ENCODE results near the gene MMP12. TPM values are rescaled to one million over a fixed set of nuclear protein-coding genes. Genes with fewer than 3 reads are reported as not detected.
A peak's percentile ranks its signal among the peaks of the same experiment; 100 is the strongest.
"Not testable (repeated sequence)": the region's sequence is repeated elsewhere in the genome, so short reads cannot be mapped to it uniquely, and the experiment has no call there.

MMP12 gene
- total RNA-seq (2014; rRNA removed) = 0.19 TPM in 1 of 2 replicates, not detected in the other
- polyA plus RNA-seq (2012) = not detected

DNA sequence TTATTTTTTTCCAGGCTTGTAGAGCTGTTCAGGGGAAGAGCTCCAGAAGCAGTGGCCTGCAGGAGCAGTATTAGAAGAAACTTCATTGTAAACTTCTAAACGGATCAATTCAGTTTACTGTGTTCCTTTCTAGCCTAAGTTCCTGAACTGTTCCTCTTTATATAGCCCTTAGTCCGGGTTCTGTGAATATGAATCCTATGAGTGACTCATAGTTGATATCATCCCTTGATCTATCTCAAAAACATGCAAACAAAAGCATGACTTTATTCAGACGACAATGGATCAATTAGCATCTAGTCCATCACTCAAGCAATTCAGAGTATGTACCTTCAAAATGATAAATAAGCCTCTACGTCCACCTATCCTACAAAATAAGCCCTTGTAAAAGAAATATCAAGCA, at the start of gene MMP12:
MMP12 (minus strand) TSS at position 131 of the 400 bp plus-strand sequence; CDS start at position 86, 45 bp downstream.
- DNase-seq (ENCODE audit: low read depth) = no peak

- no peak for DNase-seq (ENCODE audit: low read depth)
Measured at GRCh38 chr11:102921587-102922220, 46.9 kb upstream of the MMP12 start.

DNA sequence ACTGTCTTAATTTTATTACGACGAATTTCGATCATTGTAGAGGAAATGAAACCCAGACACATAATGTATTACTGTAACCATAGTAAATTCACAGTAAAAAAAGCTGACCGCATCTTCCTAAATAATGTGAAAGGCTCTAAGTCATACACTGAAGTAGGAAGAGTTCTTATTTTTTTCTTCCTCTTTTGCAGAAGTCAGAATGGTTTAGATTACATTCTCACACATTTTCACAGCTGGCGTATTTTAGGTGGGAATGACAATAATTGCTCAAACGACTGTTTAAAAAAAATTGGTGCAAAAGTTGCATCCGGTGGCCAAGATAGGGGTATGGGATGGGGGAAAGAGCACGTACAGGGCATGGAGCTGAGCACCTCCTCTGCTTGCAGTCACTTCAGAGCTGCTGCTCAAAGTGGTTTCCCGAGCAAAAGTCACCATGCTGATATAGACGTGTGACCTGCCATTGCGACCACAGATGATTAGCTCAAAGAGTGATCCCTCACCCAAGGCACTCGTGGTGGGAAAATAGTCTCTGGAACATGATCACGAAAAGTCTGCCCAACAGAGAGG, 45.4 kb upstream of the MMP12 start:
- no peak for DNase-seq (ENCODE audit: low read depth)

DNA sequence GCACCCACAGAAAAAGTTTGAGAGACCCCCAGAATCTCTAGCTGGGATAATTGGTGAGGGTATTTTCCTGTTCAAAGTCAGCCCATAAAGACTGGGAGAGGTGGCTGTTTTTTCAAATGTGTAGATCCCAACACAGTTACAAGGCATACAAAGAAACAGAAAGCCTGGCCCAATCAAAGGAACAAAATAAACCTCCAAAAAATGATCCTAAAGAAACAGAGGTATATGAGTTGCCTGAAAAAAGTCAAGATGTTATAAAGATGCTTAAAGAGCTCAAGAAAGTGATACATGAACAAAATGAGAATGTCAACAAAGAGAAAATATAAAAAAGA, 40.2 kb upstream of the MMP12 start:
- no peak for DNase-seq (ENCODE audit: low read depth)

DNA sequence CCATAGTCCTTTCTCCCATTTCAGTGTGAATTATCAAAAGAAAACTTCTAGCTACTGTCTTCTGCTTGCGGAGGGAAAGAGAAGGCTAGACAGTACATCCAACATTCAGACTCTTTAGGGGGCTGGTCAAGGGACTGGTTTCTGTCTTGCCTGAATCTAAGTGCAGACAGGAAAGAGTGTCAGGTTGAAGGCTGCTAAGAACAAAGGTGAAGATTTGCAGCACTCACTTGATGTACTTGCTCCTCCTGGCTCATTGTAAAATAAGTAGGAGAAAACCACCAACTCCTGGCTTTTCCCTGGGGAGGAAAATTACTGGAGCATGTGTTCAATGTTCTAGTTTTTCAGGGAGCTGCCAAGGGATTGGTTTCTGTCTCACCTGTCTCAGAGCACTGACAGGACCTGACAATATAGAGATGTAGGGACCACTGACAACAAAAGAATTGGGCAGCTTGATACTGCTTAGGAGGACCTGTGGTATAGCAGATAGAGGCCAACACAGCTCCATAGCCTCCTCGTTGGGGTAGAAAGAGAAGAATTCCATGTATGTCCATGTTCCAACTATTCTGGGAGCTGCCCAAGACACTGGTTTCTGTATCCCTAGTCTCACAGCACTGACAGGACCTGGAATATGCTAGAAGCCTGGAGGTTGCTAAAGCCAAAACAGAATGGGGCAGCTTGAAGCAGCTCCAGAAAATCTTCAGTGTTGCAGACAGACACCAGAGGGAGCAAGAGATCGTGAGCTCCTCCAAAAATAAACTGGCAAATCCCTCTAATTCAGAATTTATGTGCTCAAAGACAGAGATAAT, 39.7 kb upstream of the MMP12 start:
- peak; percentile 47 for DNase-seq (ENCODE audit: low read depth)

- DNase-seq (ENCODE audit: low read depth) = no peak
Measured at GRCh38 chr11:102912482-102912830, 37.7 kb upstream of the MMP12 start.

GRCh38 chr11:102911758-102912481, 37.1 kb upstream of the MMP12 start:
- no peak for DNase-seq (ENCODE audit: low read depth)

DNA sequence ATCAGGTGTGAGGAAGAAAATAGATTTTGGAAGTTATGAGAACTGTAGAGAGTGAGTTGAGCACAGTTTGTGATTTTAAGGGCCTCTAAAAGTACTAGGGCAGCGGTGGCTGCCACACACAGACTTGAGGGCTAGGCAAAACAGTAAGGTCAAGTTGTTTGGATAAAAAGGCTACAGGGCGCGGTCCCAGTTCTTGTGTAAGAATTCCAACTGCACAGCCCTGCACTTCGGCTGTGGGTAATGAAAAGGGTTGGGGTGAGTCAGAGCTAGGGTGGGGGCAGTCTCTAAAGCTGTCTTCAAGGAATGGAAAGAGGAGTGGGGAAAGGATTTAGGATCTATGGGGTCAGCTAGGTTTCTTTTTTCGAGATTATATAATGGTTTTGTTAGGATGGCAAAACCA, 31.1 kb upstream of the MMP12 start:
- not testable (repeated sequence) for DNase-seq (ENCODE audit: low read depth)

GRCh38 chr11:102903895-102904294, 29.1 kb upstream of the MMP12 start:
- DNase-seq (ENCODE audit: low read depth) = not testable (repeated sequence)

DNA sequence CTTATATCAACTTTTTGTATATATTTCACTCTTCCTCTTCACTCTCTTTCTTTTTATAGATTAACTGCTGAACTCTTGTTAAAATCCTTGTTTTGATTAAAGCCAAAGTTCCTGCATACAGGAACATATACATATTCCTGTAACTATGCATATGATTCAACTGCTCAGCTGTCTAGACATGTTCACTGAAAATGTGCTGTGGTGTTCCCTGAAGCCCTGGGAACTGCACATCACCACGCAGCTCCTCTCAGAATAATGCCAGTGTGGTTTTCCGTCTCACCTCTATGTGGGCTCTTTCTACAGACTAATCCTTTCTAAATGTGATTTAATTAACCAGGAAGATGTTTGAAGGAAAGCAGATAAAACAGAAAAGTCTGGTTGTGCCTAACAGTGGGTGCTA, 25.6 kb upstream of the MMP12 start:
- DNase-seq (ENCODE audit: low read depth) = no peak

- no peak for DNase-seq (ENCODE audit: low read depth)
Measured at GRCh38 chr11:102891736-102892135, 17.0 kb upstream of the MMP12 start.

DNA sequence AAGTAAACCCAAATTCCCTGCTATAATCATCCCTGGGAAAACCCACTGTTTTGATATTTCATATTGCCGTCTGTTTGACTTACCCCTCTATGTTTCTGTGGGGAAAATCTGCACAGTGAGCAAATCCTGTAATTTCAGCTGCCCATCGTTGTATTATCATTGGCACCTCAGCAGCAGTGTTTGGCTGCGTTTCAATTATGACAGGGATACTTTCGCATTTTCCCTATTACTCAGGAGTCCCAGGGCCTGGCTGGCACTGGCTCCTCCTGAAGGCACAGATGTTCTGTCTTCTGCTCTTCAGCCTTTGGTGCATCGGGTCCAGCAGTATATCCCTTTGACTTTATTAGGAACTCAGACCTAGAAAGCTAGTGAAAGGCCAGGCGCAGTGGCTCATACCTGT, 12.2 kb upstream of the MMP12 start:
- DNase-seq (ENCODE audit: low read depth) = peak; percentile 89

GRCh38 chr11:102883141-102883540, 8.4 kb upstream of the MMP12 start:
- DNase-seq (ENCODE audit: low read depth) = no peak

DNA sequence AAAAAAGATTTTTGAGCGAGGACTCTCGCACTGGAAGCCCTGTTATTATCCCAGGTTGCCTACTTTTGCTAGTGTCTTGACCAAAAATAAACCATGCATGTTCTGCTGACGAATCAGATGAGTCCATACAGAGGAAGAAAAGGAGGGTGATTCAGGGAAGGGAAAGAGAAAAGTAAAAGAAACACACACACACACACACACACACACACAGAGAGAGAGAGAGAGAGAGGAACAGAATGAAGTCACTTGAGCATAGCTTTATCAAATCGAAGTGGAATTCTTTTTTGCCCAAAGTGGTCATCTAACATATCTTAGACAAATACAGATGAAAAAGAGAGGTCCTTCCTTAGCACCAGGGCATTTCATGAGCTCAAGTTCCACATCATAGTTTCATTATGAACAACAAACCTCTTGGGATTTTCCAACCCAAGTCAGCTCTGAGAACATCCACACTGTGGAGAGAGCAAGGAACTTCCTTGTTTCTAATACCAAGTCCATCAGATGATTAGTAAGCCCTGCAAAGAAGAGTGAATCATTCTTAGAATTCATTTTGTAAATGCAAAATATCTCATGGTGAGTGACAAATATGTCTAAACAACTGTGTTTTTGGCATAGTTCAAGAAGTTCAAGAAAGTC, 7.7 kb upstream of the MMP12 start:
- DNase-seq (ENCODE audit: low read depth) = peak; percentile 77

DNA sequence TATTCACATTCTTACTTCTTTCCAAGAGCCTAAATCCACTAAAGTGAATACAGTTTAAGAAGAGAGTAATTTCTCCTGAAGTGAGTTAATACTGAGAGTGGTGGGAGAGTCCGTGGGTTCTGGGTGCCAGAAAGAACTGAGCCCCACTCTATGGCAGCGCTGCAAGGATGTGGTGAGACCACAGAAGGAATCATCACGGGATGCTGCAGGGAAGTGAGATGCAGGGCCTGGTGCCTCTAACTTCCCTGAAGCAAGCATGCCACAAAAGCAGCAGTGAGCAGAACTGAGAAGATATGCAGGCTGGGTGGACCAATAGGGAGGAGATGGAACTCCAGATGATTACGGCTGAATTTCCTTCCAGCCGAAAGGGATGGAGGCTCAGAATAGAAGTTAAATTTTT, 5.0 kb upstream of the MMP12 start:
- DNase-seq (ENCODE audit: low read depth) = no peak

DNA sequence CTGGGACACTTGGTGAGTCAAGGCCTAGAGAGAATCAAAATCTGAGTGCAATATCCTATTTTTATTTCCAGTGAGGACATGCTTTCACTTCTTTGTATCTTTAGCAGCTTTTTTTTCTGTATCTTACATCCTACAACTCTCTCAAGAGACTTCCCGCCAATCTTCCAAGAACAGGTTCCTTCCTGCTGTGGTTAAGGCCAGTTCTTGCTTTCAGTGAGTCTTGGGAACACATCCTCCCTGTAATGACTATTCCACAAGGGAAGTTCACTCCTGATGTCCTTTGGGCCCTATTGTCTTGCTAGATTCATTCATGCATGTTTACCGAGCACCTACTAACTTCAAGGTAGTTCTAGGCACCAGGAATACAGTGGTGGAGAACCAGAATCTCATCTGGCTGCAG, 3.8 kb upstream of the MMP12 start:
- no peak for DNase-seq (ENCODE audit: low read depth)

DNA sequence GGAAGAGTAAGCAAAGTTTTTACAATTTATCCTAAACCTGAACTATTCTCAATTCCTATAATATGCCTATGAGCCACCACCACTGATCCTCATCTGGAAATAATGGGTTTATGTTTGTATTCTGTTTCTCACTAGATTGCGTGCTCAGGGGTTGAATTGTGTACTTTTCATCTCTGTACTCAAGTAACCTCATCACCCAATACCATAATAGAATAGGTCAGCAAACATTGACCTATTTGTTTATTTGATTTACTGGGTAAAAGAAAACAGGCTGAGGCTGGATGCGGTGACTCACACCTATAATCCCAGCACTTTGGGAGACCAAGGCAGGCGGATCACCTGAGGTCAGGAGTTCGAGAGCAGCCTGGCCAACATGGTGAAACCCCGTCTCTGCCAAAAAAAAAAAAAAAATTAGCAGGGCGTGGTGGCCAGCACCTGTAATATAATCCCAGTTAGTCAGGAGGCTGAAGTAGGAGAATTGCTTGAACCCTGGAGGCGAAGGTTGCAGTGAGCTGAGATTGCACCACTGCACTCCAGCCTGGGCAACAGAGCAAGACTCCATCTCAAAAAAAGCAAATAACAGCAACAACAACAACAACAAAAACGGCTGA, 5.3 kb downstream of the MMP12 start:
- DNase-seq (ENCODE audit: low read depth) = not testable (repeated sequence)

- peak; percentile 43 for DNase-seq (ENCODE audit: low read depth)
Measured at GRCh38 chr11:102868339-102868738, 6.4 kb downstream of the MMP12 start.

DNA sequence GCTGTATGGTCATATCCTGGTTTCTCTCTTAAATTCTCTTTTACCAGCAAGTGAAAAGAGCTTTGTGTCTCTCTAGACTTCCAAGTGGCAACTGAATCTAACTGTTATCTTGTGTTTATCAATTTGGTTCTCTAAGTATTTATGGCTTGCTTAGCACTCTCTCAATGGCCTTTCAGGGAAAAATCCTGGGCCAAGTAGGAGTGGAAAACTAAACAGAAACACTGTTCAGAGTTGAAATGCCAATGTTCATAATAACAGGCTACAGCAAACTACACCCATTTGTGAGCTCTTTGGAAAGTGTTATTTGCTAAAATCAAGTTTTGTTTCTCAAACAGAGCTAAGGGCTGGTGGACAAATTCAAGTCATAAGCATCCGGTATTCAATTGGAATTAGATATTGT, 10.1 kb downstream of the MMP12 start:
- DNase-seq (ENCODE audit: low read depth) = no peak

- DNase-seq (ENCODE audit: low read depth) = no peak
Measured at GRCh38 chr11:102853956-102854355, 20.8 kb downstream of the MMP12 start.

DNA sequence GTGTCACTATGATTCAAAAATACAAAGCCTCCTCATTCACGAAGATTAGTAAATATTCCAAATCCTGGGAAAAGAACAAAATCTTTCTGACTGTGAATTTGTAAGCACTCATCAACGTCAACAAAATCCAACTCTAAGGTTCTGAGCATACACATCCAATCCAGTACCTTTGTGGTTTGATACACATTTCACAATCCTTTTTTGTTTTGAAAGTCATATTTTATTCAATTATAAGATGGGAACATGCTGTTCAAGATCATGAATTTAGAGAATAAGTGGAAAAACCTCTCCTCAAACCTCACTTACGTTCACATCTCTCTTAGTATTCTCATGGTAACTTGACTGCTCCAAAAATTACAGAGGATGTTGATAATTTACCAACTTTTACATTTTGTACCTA, 21.7 kb downstream of the MMP12 start:
- no peak for DNase-seq (ENCODE audit: low read depth)
